SH-SY5Y (cell line): ENCODE data around the gene SHISA3.

Experiments
- GATA2 ChIP-seq: IDR thresholded peaks from 2 replicates; pipeline ENCODE4 v1.6.1; 2011; ENCODE audit warnings: mild to moderate bottlenecking, low read depth, low read length
- GATA3 ChIP-seq: IDR thresholded peaks from 2 replicates; pipeline ENCODE4 v1.6.1; 2011; ENCODE audit warnings: low read depth, mild to moderate bottlenecking, low read length, moderate library complexity

DNA sequence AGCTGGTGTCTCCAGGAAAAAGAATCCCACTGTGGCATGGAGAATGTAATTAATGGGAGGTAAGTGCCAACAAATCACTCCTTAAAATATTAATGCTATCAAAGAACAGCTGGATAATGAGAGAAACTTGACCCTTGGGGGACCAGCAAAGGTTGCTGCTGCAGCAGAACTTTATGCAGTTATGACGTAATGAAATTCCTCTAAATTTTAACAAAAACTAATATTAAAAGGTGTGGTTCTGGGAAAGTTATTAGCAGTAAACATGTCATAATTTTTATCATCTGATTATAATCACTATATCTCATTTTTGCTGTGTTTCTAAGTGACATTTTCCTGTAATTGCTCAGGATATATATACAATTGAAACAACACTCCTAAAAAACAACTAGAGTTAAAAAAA lies 1.7 kb upstream of the SHISA3 start:
- no peak for TF ChIP-seq GATA2
- TF ChIP-seq GATA3 = no peak
